ENCODE data around the gene GPR65.

Gene GPR65

GRCh38 chr14:88040146-88040545 lies 35.2 kb downstream of the GPR65 start:
- no peak for DNase-seq

- DNase-seq: no peak
Observed at GRCh38 chr14:88043529-88044443, 38.9 kb downstream of the GPR65 start.

GRCh38 chr14:88044444-88044758 lies 39.5 kb downstream of the GPR65 start:
- DNase-seq: no peak

GRCh38 chr14:88044776-88045446 lies 40.0 kb downstream of the GPR65 start:
- DNase-seq: no peak

GRCh38 chr14:88045705-88046104 lies 40.8 kb downstream of the GPR65 start:
- no peak for DNase-seq

- no peak for DNase-seq
Observed at GRCh38 chr14:88048351-88048750, 43.4 kb downstream of the GPR65 start.

GRCh38 chr14:88049266-88049665 lies 44.3 kb downstream of the GPR65 start:
- no peak for DNase-seq

- no peak for DNase-seq
Observed at GRCh38 chr14:88049936-88050335, 45.0 kb downstream of the GPR65 start.

- DNase-seq: no peak
Observed at GRCh38 chr14:88060576-88060975, 55.6 kb downstream of the GPR65 start.

- no peak for DNase-seq
Observed at GRCh38 chr14:88063811-88064210, 58.9 kb downstream of the GPR65 start.

All from activated CD4-positive, alpha-beta T cell treated with anti-CD3 and anti-CD28 coated beads, Interleukin-2, amount 50 U/mL, for 1 hour (primary cell).